AG10803 (cell line): Measurements from ENCODE around the gene TGM2.

Source experiments
- DNase-seq: peaks from one replicate; pipeline ENCODE4 v3.0.0; 2010; ENCODE audit warnings: low read depth
- H3K4me3 ChIP-seq: 2 replicates; pipeline ENCODE4 v1.5.1; 2011; ENCODE audit warnings: mild to moderate bottlenecking, low read length, control low read depth
- CTCF ChIP-seq: conservative IDR thresholded peaks from 2 replicates; pipeline ENCODE4 v1.5.1; 2011; ENCODE audit warnings: mild to moderate bottlenecking, low read length, control low read depth, inconsistent platforms

Gene TGM2

GRCh38 chr20:38125157-38126056 lies 39.7 kb downstream of the TGM2 start:
- no peak for DNase-seq
- H3K4me3 ChIP-seq = no peak overlapping the region
- no peak for TF ChIP-seq CTCF

- no peak overlapping the region for H3K4me3 ChIP-seq
Observed at GRCh38 chr20:38123021-38123587, 42.0 kb downstream of the TGM2 start.

GRCh38 chr20:38121741-38122140 lies 43.3 kb downstream of the TGM2 start:
- no peak for TF ChIP-seq CTCF
- no peak overlapping the region for H3K4me3 ChIP-seq
- no peak for DNase-seq

More at GRCh38 chr20:38123021-38123587, 42.0 kb downstream of the TGM2 start:
- peak; percentile 65 for DNase-seq
- TF ChIP-seq CTCF = no peak

- DNase-seq = no peak
- H3K4me3 ChIP-seq = no peak overlapping the region
- no peak for TF ChIP-seq CTCF
Observed at GRCh38 chr20:38120625-38120988, 44.5 kb downstream of the TGM2 start.

GRCh38 chr20:38119446-38119845 lies 45.6 kb downstream of the TGM2 start:
- no peak for DNase-seq
- TF ChIP-seq CTCF = no peak
- H3K4me3 ChIP-seq = no peak overlapping the region

- no peak for TF ChIP-seq CTCF
- peak; percentile 83 for DNase-seq
- no peak overlapping the region for H3K4me3 ChIP-seq
Observed at GRCh38 chr20:38117635-38118034, 47.4 kb downstream of the TGM2 start.

- no peak for TF ChIP-seq CTCF
- H3K4me3 ChIP-seq = no peak overlapping the region
- DNase-seq = no peak
Observed at GRCh38 chr20:38117205-38117604, 47.9 kb downstream of the TGM2 start.
